ENCODE results near the gene SETD9.
A peak's percentile ranks its signal among the peaks of the same experiment; 100 is the strongest.

SETD9 gene, protein sequence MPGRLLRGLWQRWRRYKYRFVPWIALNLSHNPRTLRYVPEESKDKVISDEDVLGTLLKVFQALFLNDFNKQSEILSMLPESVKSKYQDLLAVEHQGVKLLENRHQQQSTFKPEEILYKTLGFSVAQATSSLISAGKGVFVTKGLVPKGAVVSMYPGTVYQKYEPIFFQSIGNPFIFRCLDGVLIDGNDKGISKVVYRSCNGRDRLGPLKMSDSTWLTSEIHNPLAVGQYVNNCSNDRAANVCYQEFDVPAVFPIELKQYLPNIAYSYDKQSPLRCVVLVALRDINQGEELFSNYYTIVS
- long read RNA-seq, donor 1, transcript SETD9-201 (6 exons, 1,619 nt) = major isoform, 8 of 29 reads
- long read RNA-seq, donor 1, transcript SETD9-202 (5 exons, 1,009 nt) = minor isoform, 5 of 29 reads
- long read RNA-seq, donor 1, partial matches to known transcripts = 15 of 29 reads
- long read RNA-seq, donor 1, other reads (novel, unspliced or antisense) = 0 of 29 reads
- long read RNA-seq, donor 2, partial matches to known transcripts = 7 of 9 reads
- long read RNA-seq, donor 2, other reads (novel, unspliced or antisense) = 0 of 9 reads
- long read RNA-seq, donor 3, partial matches to known transcripts = 0 of 2 reads
- long read RNA-seq, donor 3, other reads (novel, unspliced or antisense) = 0 of 2 reads
- long read RNA-seq, donor 4, partial matches to known transcripts = 6 of 11 reads
- long read RNA-seq, donor 4, other reads (novel, unspliced or antisense) = 0 of 11 reads
- long read RNA-seq, donor 5, transcript SETD9-202 (5 exons, 1,009 nt) = major isoform, 5 of 15 reads
- long read RNA-seq, donor 5, partial matches to known transcripts = 6 of 15 reads
- long read RNA-seq, donor 5, other reads (novel, unspliced or antisense) = 0 of 15 reads
- long read RNA-seq, donor 6, partial matches to known transcripts = 0 of 7 reads
- long read RNA-seq, donor 6, other reads (novel, unspliced or antisense) = 0 of 7 reads
- long read RNA-seq, donor 7, partial matches to known transcripts = 5 of 12 reads
- long read RNA-seq, donor 7, other reads (novel, unspliced or antisense) = 0 of 12 reads
- long read RNA-seq, donor 8, partial matches to known transcripts = 6 of 14 reads
- long read RNA-seq, donor 8, other reads (novel, unspliced or antisense) = 0 of 14 reads

GRCh38 chr5:56909294-56910209, at the start of gene SETD9:
Gene SETD9 (plus strand): TSS chr5:56909596. CDS start chr5:56909646, 50 bp downstream.
- DNase-seq = peak; percentile 100

DNA sequence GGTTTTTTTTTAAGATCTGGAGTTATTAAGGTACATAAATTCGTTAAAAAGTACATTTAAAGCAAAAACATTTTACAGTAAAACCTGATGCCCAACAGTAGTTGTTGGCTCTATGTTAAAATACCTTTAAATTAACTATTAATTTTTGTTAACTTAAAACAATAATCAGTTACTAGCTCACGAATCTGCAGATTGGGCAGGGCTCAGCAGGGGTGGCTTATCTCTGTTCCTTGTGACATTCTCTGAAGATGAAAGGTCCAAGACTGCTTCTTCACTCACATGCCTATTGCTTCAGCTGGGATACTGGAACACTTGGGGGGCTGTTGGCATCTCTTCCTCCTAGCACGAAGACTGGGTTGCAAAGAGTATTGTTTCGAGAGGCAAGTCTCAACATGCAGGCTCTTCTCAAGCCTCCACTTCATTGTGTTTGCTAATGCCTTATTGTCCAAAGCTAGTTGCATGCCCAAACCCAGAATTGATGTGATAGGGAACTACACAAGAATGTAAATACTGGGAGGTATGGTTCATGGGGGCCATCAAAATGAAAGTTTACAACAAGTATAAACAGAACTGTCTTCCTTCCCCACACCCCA, 47.4 kb upstream of the SETD9 start:
- DNase-seq = no peak

GRCh38 chr5:56862909-56863308, 46.5 kb upstream of the SETD9 start:
- no peak for DNase-seq

DNA sequence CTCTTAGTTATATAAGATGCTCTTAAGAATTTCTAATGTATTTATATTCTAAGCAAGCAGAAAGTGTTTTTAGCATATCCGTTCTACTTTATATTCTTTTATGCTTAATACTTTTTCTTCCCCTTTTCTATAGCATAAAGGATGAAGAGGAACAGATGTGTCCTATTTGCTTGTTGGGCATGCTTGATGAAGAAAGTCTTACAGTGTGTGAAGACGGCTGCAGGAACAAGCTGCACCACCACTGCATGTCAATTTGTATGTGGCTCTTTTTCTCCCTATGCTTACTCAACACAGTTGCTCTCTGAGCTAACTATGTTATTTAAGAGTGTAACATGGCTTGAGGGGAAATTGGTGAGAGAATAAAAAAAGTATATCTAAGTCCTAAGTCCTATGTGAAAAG, 37.6 kb upstream of the SETD9 start:
- DNase-seq = no peak

DNA sequence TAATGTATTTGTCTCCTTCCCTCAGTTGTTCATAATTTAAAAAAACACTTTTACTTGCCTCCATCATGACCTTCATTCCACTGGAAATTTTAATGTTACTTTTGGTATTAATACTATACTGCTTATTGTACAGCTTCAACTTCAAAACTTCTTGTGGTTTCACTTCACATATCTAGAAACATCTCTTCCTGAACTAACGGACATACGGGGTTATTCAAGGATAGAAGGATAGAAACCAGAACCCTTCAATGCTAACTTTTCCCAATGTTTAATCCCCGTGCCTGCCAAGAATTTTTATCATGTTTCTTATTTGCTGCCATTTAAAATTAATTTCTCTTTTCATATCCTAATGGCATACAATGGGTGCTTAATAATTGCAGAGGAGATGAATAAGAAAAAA, 36.3 kb upstream of the SETD9 start:
- no peak for DNase-seq

DNA sequence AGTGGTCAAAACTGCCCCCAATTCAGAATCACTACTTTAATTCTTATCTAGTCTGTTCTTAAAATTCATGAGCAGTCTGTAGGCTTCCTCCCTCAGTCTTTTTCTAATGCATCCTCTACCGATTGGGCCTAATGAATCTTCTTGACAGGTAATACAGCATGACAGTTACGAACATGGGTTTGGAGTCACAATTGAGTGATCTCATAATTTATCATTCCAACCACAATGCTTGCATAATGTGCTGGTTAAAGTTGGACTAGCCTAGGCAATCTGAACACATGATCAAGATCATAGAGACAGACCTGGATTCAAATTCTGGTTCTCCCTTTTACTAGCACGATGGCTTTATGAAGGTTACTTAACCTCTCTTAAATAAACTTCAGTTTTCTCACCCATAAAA, 33.1 kb upstream of the SETD9 start:
- DNase-seq = no peak

DNA sequence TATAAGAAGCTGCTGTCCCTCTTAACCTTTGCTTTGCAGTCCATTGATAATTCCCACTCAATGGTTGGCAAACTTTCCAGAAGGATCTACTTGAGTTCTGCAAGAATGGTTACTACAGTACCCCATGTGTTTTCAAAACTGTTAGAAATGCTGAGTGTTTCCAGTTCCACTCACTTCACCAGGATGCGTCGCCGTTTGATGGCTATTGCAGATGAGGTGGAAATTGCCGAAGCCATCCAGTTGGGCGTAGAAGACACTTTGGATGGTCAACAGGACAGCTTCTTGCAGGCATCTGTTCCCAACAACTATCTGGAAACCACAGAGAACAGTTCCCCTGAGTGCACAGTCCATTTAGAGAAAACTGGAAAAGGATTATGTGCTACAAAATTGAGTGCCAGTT, 27.8 kb upstream of the SETD9 start:
- no peak for DNase-seq

DNA sequence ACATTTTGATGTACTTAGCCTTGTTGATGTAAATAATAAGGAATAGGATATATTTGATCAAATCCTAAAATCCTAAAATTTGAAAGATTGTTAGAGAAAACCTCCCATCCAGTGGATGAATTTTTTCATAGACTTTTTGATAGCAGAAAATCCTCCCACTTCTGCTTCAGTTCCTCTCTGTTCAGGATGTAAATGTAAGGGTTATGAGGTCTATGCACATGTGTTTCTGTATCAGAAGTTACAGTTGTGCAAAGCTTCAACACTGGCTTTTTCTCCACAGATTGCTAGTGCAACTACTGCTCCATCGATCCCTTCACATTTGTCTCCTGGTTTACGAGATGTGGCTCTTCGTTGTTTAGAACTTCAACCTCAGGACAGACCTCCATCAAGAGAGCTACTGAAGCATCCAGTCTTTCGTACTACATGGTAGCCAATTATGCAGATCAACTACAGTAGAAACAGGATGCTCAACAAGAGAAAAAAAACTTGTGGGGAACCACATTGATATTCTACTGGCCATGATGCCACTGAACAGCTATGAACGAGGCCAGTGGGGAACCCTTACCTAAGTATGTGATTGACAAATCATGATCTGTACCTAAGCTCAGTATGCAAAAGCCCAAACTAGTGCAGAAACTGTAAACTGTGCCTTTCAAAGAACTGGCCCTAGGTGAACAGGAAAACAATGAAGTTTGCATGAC, 16.0 kb upstream of the SETD9 start:
- no peak for DNase-seq

- no peak for DNase-seq
These were observed 12.6 kb upstream of the SETD9 start for GRCh38 chr5:56896763-56897162.

DNA sequence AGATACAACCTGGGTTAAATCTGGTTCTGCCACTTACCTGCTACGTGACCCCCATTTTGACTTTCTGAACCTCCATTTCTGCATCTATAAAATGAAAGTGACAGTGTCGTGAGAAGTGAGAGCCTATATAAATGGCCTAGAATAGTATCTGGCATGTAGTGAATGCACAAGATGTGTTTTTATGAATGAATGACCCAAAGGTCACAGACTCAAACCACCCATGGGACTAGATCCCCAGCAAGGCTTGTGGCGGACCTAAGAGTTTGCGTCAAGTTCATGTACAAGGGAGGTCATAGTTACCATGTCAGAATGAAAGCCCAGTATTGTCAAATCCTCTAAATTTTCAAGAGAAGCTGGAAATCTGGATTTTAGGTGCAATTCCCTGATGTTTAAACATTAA, 11.2 kb upstream of the SETD9 start:
- no peak for DNase-seq

- DNase-seq = no peak
These were observed 9.0 kb upstream of the SETD9 start for GRCh38 chr5:56900395-56900794.

DNA sequence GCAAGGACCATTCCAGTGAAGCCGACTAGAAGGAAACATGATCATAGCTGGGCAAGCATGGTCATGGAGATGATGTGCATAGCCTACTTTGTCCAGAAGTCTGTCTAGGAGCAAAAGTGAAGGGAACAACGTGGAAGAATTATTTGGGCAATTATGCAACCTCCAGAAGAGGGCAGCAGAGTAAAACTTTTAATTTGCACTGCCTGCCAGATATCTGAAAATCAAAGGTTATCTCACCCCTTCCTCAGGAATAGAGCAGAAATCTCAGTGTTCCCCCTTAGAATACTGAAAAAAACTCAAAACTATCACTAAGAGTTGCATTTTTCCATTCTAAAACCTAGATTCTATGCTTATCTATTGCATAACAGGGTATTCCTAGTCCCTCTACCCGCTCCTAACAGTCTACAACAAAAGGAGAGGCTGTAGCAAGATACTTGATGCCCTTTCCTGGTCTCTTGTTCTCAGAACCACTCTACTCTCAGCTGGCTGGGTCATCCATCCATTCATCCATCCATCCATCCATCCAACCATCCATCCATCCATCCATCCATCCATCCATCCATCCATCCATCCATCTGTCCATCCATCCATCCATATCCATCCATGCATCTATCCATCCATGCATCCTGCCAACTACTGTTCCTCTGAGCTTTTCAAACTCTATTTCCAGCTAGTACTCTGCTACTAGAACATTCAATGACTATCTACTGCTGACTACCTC, 8.4 kb upstream of the SETD9 start:
- peak; percentile 18 for DNase-seq

DNA sequence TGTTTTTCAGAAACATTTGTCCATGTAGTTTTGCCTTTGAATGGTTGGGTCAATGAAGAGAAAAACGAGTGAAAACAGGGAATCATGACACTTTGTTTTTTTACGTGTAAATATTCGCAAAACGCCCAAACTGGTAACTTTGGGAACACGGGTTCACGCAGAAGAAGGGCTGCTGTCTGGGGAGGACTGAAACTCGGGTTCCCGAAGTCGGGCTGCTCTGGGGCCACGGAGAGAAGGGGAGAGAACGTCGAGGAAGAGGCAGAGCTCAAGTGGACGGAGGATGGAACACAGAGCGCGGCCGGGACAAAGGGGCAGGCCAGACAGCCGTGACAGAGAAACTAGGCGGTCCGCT, 478 bp upstream of the SETD9 start:
- no peak for DNase-seq

- DNase-seq = peak; percentile 90
These were observed 992 bp downstream of the SETD9 start for GRCh38 chr5:56910210-56910965.

DNA sequence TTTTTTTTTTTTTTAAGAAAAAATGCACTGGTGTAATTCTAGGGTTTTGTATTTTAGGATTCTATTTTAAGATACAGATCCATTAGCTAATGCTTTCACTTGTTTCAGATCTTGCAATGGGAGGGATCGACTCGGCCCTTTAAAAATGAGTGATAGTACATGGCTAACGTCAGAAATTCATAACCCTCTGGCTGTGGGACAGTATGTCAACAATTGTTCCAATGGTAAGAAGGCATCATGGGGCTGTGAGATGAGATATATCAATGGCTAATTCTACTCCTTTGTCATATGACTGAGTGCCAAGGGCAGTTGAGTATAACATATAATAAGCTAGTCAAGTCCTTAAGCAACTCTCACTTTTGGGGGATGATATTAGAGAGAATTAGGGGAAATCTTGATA, 4.4 kb downstream of the SETD9 start:
- DNase-seq = no peak

- no peak for DNase-seq
These were observed 5.3 kb downstream of the SETD9 start for GRCh38 chr5:56914678-56915077.

DNA sequence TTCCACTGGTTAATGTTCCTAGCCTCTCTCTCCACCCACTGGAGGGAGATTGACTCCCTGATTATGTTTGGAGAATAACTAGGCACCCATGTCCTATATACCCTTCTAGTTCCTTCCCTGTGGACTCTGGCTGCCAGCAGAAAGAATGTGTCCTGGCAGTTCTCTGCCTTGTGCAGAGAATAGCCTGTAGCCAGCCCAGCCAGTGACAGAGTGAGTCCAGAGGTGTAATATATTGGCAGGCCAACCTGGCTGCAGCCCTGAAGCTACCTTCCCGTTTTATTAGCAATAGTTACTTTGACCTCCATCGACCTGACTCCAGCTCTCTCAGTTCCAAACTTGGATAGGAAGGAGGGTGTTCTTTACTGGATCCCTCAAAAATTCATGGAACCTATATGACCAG, 8.1 kb downstream of the SETD9 start:
- no peak for DNase-seq

- no peak for DNase-seq
These were observed 8.7 kb downstream of the SETD9 start for GRCh38 chr5:56918054-56918453.

GRCh38 chr5:56919942-56920662, 10.7 kb downstream of the SETD9 start:
- DNase-seq = no peak
